Right atrium auricular region (tissue), 2 donors: ENCODE data around the gene HOXB5. TPM values are rescaled to one million over a fixed set of nuclear protein-coding genes. Genes with fewer than 3 reads are reported as not detected.

Experiments used
- DNase-seq: peaks from one replicate; pipeline ENCODE4 v3.0.0-alpha.2; 2019; ENCODE audit warnings: low spot score
- H3K27ac ChIP-seq, 2 donors: fragments of 200-600 bp; sonication (generic); 1 replicate in 1 of 2; 2 replicates in 1 of 2; pipeline ENCODE4 v1.5.1; 2016 to 2019
- H3K27me3 ChIP-seq, 2 donors: fragments of 200-600 bp; sonication (generic); one replicate each; pipeline versions ENCODE4 v1.5.1 to v1.6.0; 2017 to 2019
- H3K36me3 ChIP-seq: fragments of 200-600 bp; sonication (generic); one replicate; pipeline ENCODE4 v1.5.1; 2016
- H3K4me1 ChIP-seq, 2 donors: fragments of 200-600 bp; sonication (generic); one replicate each; pipeline versions ENCODE4 v1.5.1 to v1.6.0; 2017 to 2019
- H3K4me3 ChIP-seq, 2 donors: fragments of 200-600 bp; sonication (generic); 1 replicate in 1 of 2; 2 replicates in 1 of 2; pipeline ENCODE4 v1.5.1; 2017 to 2019; ENCODE audit warnings: mild to moderate bottlenecking in 1 of 2, moderate library complexity in 1 of 2
- H3K9me3 ChIP-seq, 2 donors: fragments of 200-600 bp; sonication (generic); one replicate each; pipeline ENCODE4 v1.5.1; 2019
- CTCF ChIP-seq, 2 donors: fragments of 200-600 bp; sonication (generic); IDR thresholded peaks; one replicate each; pipeline ENCODE4 v1.5.1; 2019; ENCODE audit warnings: antibody characterized with exemption in 2 of 2
- total RNA-seq, 2 donors: library from RNA; depleted of rRNA; stranded (reverse); fragments of >200 nt; gene quantifications; one replicate each; pipeline ENCODE4 v1.1.0, GENCODE V29; 2016

Gene HOXB5
- total RNA-seq, 2 donors from 2014 or later, result not detected

- Histone ChIP-seq H3K4me1 (peaks cover 0 to 36% of the 10 kb centered on the region in 2 donors), H3K9me3 (no peaks in the 10 kb centered on the region), H3K36me3 (no peaks in the 10 kb centered on the region), H3K4me3 (no peak overlapping the region), H3K27me3 (peaks cover 61 to 89% of the 10 kb centered on the region in 2 donors), H3K27ac (no peak overlapping the region)
- TF ChIP-seq CTCF (IDR thresholded peaks at IDR 0.05), result no peak
- no peak for DNase-seq
Measured at GRCh38 chr17:48622857-48623256, 29.3 kb upstream of the HOXB5 start.

GRCh38 chr17:48621410-48622392, 28.1 kb upstream of the HOXB5 start:
- no peak for TF ChIP-seq CTCF (IDR thresholded peaks at IDR 0.05)
- no peak for DNase-seq
- H3K27me3 ChIP-seq, result peaks cover 58 to 88% of the 10 kb centered on the region in 2 donors

GRCh38 chr17:48620461-48621139, 27.0 kb upstream of the HOXB5 start:
- Histone ChIP-seq H3K36me3 (no peaks in the 10 kb centered on the region), H3K27me3 (peaks cover 63 to 87% of the 10 kb centered on the region in 2 donors), H3K9me3 (no peaks in the 10 kb centered on the region), H3K4me3 (no peak overlapping the region), H3K4me1 (peaks cover 0 to 24% of the 10 kb centered on the region in 2 donors), H3K27ac (no peak overlapping the region)
- DNase-seq, result no peak
- TF ChIP-seq CTCF (IDR thresholded peaks at IDR 0.05), result no peak

More at GRCh38 chr17:48621410-48622392, 28.1 kb upstream of the HOXB5 start:
- Histone ChIP-seq H3K9me3 (no peaks in the 10 kb centered on the region), H3K4me3 (no peak overlapping the region), H3K36me3 (no peaks in the 10 kb centered on the region), H3K27ac (no peak overlapping the region), H3K4me1 (peaks cover 0 to 35% of the 10 kb centered on the region in 2 donors)

- Histone ChIP-seq H3K27ac (no peak overlapping the region), H3K4me1 (peaks cover 0 to 18% of the 10 kb centered on the region in 2 donors), H3K4me3 (no peak overlapping the region), H3K9me3 (no peaks in the 10 kb centered on the region), H3K36me3 (no peaks in the 10 kb centered on the region), H3K27me3 (peaks cover 64 to 81% of the 10 kb centered on the region in 2 donors)
- DNase-seq, result no peak
- TF ChIP-seq CTCF (IDR thresholded peaks at IDR 0.05), result no peak
Measured at GRCh38 chr17:48619826-48620449, 26.4 kb upstream of the HOXB5 start.

GRCh38 chr17:48618256-48618896, 24.8 kb upstream of the HOXB5 start:
- Histone ChIP-seq H3K9me3 (no peaks in the 10 kb centered on the region), H3K27me3 (peaks cover 75 to 78% of the 10 kb centered on the region in 2 donors), H3K27ac (no peak overlapping the region), H3K36me3 (no peaks in the 10 kb centered on the region), H3K4me3 (no peak overlapping the region), H3K4me1 (peaks cover 0 to 27% of the 10 kb centered on the region in 2 donors)
- TF ChIP-seq CTCF (IDR thresholded peaks at IDR 0.05), result peak; percentile 86 to 97
- peak; percentile 90 for DNase-seq
